GM12878 (cell line): ENCODE measurements around the gene BCAN. TPM values are rescaled to one million over a fixed set of nuclear protein-coding genes. Genes with fewer than 3 reads are reported as not detected.

Experiments
- ATAC-seq: fragments of 200-7000 bp; cut with Tn5 transposase; 3 replicates; pipeline ENCODE4 v1.9.1; 2020; ENCODE audit warnings: mild to moderate bottlenecking, moderate library complexity
- BruUV-seq: library from RNA; stranded (reverse); fragments of 400-500 nt; replicated peaks from 2 replicates; lab custom pipeline; 2021; lab: Mats Ljungman, UMichigan
- CTCF ChIA-PET: fragments of 300-600 bp; sonication (Branson Sonifier 250); formaldehyde crosslinking; extraction: SDS; loops from one replicate; lab custom pipeline; 2021; ENCODE audit warnings: inconsistent platforms; lab: Yijun Ruan, JAX
- POLR2A ChIA-PET: fragments of 350-600 bp; formaldehyde crosslinking; extraction: SDS; loops from one replicate; lab custom pipeline; 2021; ENCODE audit warnings: inconsistent platforms; lab: Charles Lee
- RAD21 ChIA-PET: fragments of 300-600 bp; sonication (Branson Sonifier 250); formaldehyde crosslinking; loops from one replicate; lab custom pipeline; 2023; ENCODE audit warnings: antibody characterized with exemption; ENCODE audit not compliant: unreplicated experiment; lab: Charles Lee
- SMC1A ChIA-PET: fragments of 300-600 bp; sonication (Branson Sonifier 250); formaldehyde crosslinking; loops from one replicate; lab custom pipeline; 2023; ENCODE audit not compliant: unreplicated experiment, uncharacterized antibody; lab: Charles Lee
- DNase-seq: peaks from one replicate; pipeline ENCODE4 v3.0.0-alpha.2; 2011; ENCODE audit warnings: low read depth, low spot score
- FAIRE-seq: peaks from 3 replicates; lab custom pipeline; 2011; peaks lifted over from hg19 to GRCh38; lab: Jason Lieb, UNC
- H2AFZ ChIP-seq: 2 replicates; pipeline ENCODE4 v1.6.0; 2011; ENCODE audit warnings: low read depth, low read length, control low read depth; ENCODE audit not compliant: control insufficient read depth
- H3K27ac ChIP-seq: 2 replicates; pipeline ENCODE4 v1.5.1; 2011; ENCODE audit warnings: control low read depth; ENCODE audit not compliant: control insufficient read depth, insufficient read depth
- H3K27me3 ChIP-seq, 2 experiments: replicated peaks in 1 of 2; 2 replicates each; pipeline versions ENCODE4 v1.6.0 to v1.6.1; 2011; ENCODE audit warnings: low read length in 1 of 2; ENCODE audit not compliant: control insufficient read depth in 2 of 2, insufficient read depth in 2 of 2
- H3K36me3 ChIP-seq, 2 experiments: 2 replicates each; pipeline ENCODE4 v1.5.1; 2011; ENCODE audit warnings: low read length in 1 of 2; ENCODE audit not compliant: control insufficient read depth in 2 of 2, insufficient read depth in 2 of 2
- H3K4me1 ChIP-seq: 2 replicates; pipeline ENCODE4 v1.6.1; 2011; ENCODE audit warnings: mild to moderate bottlenecking, low read length, moderate library complexity, mixed read lengths; ENCODE audit not compliant: control insufficient read depth, insufficient read depth
- H3K4me2 ChIP-seq: 2 replicates; pipeline ENCODE4 v1.6.0; 2011; ENCODE audit warnings: control low read depth; ENCODE audit not compliant: control insufficient read depth, insufficient read depth
- H3K4me3 ChIP-seq: fragments of 200-600 bp; sonication (generic); 2 replicates; pipeline ENCODE4 v1.5.1; 2016
- H3K79me2 ChIP-seq: 2 replicates; pipeline ENCODE4 v1.6.0; 2011; ENCODE audit warnings: low read length; ENCODE audit not compliant: control insufficient read depth, insufficient read depth
- H3K9ac ChIP-seq: 2 replicates; pipeline ENCODE4 v1.8.0; 2011; ENCODE audit warnings: low read length, control low read depth, mixed read lengths; ENCODE audit not compliant: control insufficient read depth, insufficient read depth
- H3K9me3 ChIP-seq: replicated peaks from 3 replicates; pipeline ENCODE4 v1.5.1; 2011; ENCODE audit warnings: mild to moderate bottlenecking, low read length; ENCODE audit not compliant: control insufficient read depth, insufficient read depth
- H4K20me1 ChIP-seq: 2 replicates; pipeline ENCODE4 v1.6.0; 2011; ENCODE audit not compliant: control insufficient read depth, insufficient read depth
- BCLAF1 ChIP-seq: fragments of 450-650 bp; IDR thresholded peaks from 2 replicates; pipeline ENCODE4 v1.6.1; 2017; ENCODE audit warnings: antibody characterized with exemption, mild to moderate bottlenecking, moderate library complexity
- GABPA ChIP-seq: IDR thresholded peaks from 2 replicates; pipeline ENCODE4 v1.6.1; 2014; ENCODE audit warnings: antibody characterized with exemption, low read depth, mild to moderate bottlenecking, inconsistent platforms
- IKZF2 ChIP-seq, 2 experiments: fragments of 450-650 bp; IDR thresholded peaks; 2 replicates each; pipeline ENCODE4 v1.6.1; 2017; ENCODE audit warnings: mild to moderate bottlenecking in 2 of 2, moderate library complexity in 2 of 2
- KLF5 ChIP-seq: fragments of 450-650 bp; IDR thresholded peaks from 2 replicates; pipeline ENCODE4 v1.6.1; 2014; ENCODE audit warnings: mild to moderate bottlenecking; ENCODE audit not compliant: partially characterized antibody
- RUNX3 ChIP-seq: IDR thresholded peaks from 2 replicates; pipeline ENCODE4 v1.6.1; 2012; ENCODE audit warnings: low read length, inconsistent platforms
- SIX5 ChIP-seq: IDR thresholded peaks from 2 replicates; pipeline ENCODE4 v1.6.1; 2011; ENCODE audit warnings: mild to moderate bottlenecking, low read depth, low read length, moderate library complexity; ENCODE audit not compliant: severe bottlenecking
- SPI1 ChIP-seq: IDR thresholded peaks from 2 replicates; pipeline ENCODE4 v1.6.1; 2011; ENCODE audit warnings: low read depth, mild to moderate bottlenecking, low read length, moderate library complexity, borderline replicate concordance; ENCODE audit not compliant: insufficient read depth
- SRF ChIP-seq, 2 experiments: IDR thresholded peaks; 2 replicates each; pipeline ENCODE4 v1.6.1; 2011; ENCODE audit warnings: low read depth in 2 of 2, low read length in 2 of 2, mild to moderate bottlenecking in 1 of 2, moderate library complexity in 1 of 2
- ZNF274 ChIP-seq: IDR thresholded peaks from one replicate; pipeline ENCODE4 v1.8.0; 2011; ENCODE audit not compliant: insufficient read length, insufficient read depth
- ZNF384 ChIP-seq: IDR thresholded peaks from 2 replicates; pipeline ENCODE4 v1.6.1; 2012; ENCODE audit warnings: low read depth, mild to moderate bottlenecking, low read length, improper control_type of control experiment, borderline replicate concordance
- ZZZ3 ChIP-seq: IDR thresholded peaks from 2 replicates; pipeline ENCODE4 v1.6.1; 2011; ENCODE audit warnings: low read depth; ENCODE audit not compliant: control insufficient read depth, insufficient read length
- WGBS: methylation state at CpG from one replicate; pipeline ENCODE4 v1.1.6; 2016; ENCODE audit warnings: low lambda C conversion rate; ENCODE audit not compliant: insufficient replicate concordance, insufficient coverage; ENCODE audit errors: missing lambda C conversion rate; 5-methylcytosine and 5-hydroxymethylcytosine counted together
- in situ Hi-C: fragments of 300-500 bp; cut with MboI; formaldehyde crosslinking; loops from 9 replicates; pipeline ENCODE4 v1.14.3; 2018; ENCODE audit warnings: mixed read lengths
- intact Hi-C: fragments of 100-400 bp; cut with micrococcal nuclease; formaldehyde crosslinking; loops from one replicate; pipeline ENCODE4 v1.14.2; 2022; ENCODE audit not compliant: unreplicated experiment
- polyA plus RNA-seq, 11 experiments: library from polyadenylated mRNA; depleted of rRNA in 4 of 11; unstranded in 6 of 11; stranded (reverse) in 5 of 11; fragments of >200 nt; fragmentation: Nextera tagmentation in 4 of 11; fragmentation: Illumina TruSeq in 1 of 11; extraction: Ambion mirVana in 4 of 11; extraction: Trizol in 1 of 11; gene quantifications; 1 replicate in 1 of 11; 2 replicates in 10 of 11; pipeline versions ENCODE4 v1.2.1 to v1.2.3, GENCODE V29; 2011 to 2016; ENCODE audit warnings: inconsistent platforms in 2 of 11, missing spikeins in 2 of 11, low read depth in 1 of 11
- total RNA-seq, 4 experiments: library from RNA; depleted of rRNA in 3 of 4; stranded (reverse); fragments of >200 nt in 3 of 4; fragmentation: Illumina TruSeq in 1 of 4; extraction: Trizol in 1 of 4; gene quantifications; 2 replicates each; pipeline versions ENCODE4 v1.2.1 to v1.2.3, GENCODE V29; 2013 to 2021

Gene BCAN
- total and polyA plus RNA-seq, 10 of the 15 experiments (the other 5 are each of a cell fraction or from before 2014, with no cell fraction given) = 0.05 to 1.3 (median 0.18) TPM; not detected in 1

GRCh38 chr1:156643049-156643777 is 1.3 kb downstream of the BCAN start:
- no peak for FAIRE-seq
- POLR2A ChIA-PET = interaction anchor here (0.5 to 1.4 kb wide), 4 partner anchors 15 to 22 kb away, joined by 3 to 5 read pairs (median 4); no protein-coding TSS in a partner anchor

GRCh38 chr1:156643778-156644092 is 1.8 kb downstream of the BCAN start:
- RAD21 ChIA-PET = interaction anchor here (0.8 to 1.5 kb wide), 3 partner anchors 16 to 81 kb away, joined by 3 read pairs; no protein-coding TSS in a partner anchor
- SMC1A ChIA-PET = interaction anchor here (0.6 to 2.5 kb wide), 6 partner anchors 9 to 197 kb away, joined by 3 to 8 read pairs (median 3); no protein-coding TSS in a partner anchor
- Histone ChIP-seq H3K79me2 (no peaks in the 10 kb centered on the region), H3K27ac (no peak overlapping the region), H4K20me1 (no peaks in the 10 kb centered on the region), H3K4me3 (no peak overlapping the region), H2AFZ (no peak overlapping the region), H3K4me2 (no peak overlapping the region), H3K9me3 (no peaks in the 10 kb centered on the region), H3K9ac (no peak overlapping the region), H3K4me1 (peaks cover 8% of the 10 kb centered on the region), H3K27me3 (peaks cover 0 to 2% of the 10 kb centered on the region in 2 experiments; a peak in 3 of 4 replicates), H3K36me3 (no peaks in the 10 kb centered on the region)
- POLR2A ChIA-PET = interaction anchor here (0.6 to 1.4 kb wide), 3 partner anchors 12 to 22 kb away, joined by 3 to 4 read pairs (median 3); no protein-coding TSS in a partner anchor
- peak; percentile 58 for TF ChIP-seq RUNX3
- no peak for TF ChIP-seq BCLAF1
- TF ChIP-seq SRF (IDR thresholded peaks at IDR 0.05; ENCODE audit: low read depth in 2 of 2, low read length in 2 of 2) = no peak
- 0 out of 4 replicates have a peak, but pooled peaks of 1 of the 2 experiments have one; percentile 14 for TF ChIP-seq IKZF2 (IDR thresholded peaks at IDR 0.05)
- TF ChIP-seq KLF5 = no peak
- peak; percentile 89; the same call in 1 of the 2 replicates for TF ChIP-seq SPI1
- no peak for TF ChIP-seq SIX5
- no peak for TF ChIP-seq ZNF274
- TF ChIP-seq GABPA = peak; percentile 50; the same call in 1 of the 2 replicates
- ATAC-seq (peak; percentile 81), DNase-seq (no peak), FAIRE-seq (peak; percentile 35)
- intact Hi-C loops (no loop called here), in situ Hi-C loops (no loop called here)
- BruUV-seq = no TSS peak
- WGBS = 25% methylated on average over 7 of the region's 7 CpGs
- CTCF ChIA-PET = interaction anchor here (0.8 to 4.2 kb wide), 10 partner anchors 11 to 258 kb away, joined by 3 to 26 read pairs (median 3); no protein-coding TSS in a partner anchor

More at GRCh38 chr1:156643049-156643777, 1.3 kb downstream of the BCAN start:
- Histone ChIP-seq H3K27ac (no peak overlapping the region), H3K4me1 (peaks cover 8% of the 10 kb centered on the region), H3K27me3 (peaks cover 0 to 2% of the 10 kb centered on the region in 2 experiments; a peak in 3 of 4 replicates), H3K79me2 (no peaks in the 10 kb centered on the region), H4K20me1 (no peaks in the 10 kb centered on the region), H3K4me3 (no peak overlapping the region), H2AFZ (no peak overlapping the region), H3K9me3 (no peaks in the 10 kb centered on the region), H3K36me3 (no peaks in the 10 kb centered on the region), H3K9ac (no peak overlapping the region), H3K4me2 (no peak overlapping the region)
- ChIA-PET SMC1A (interaction anchor here (0.6 to 2.5 kb wide), 6 partner anchors 9 to 196 kb away, joined by 3 to 8 read pairs (median 3); no protein-coding TSS in a partner anchor), CTCF (interaction anchor here (0.8 to 4.2 kb wide), 10 partner anchors 12 to 258 kb away, joined by 3 to 26 read pairs (median 3); no protein-coding TSS in a partner anchor), RAD21 (interaction anchor here (0.8 to 1.5 kb wide), 3 partner anchors 16 to 82 kb away, joined by 3 read pairs; no protein-coding TSS in a partner anchor)
- intact Hi-C loops (no loop called here), in situ Hi-C loops (no loop called here)
- no peak for DNase-seq
- WGBS = 44% methylated on average over 6 of the region's 7 CpGs
- BruUV-seq = no TSS peak
- TF ChIP-seq ZZZ3 = peak; percentile 58
- no peak for TF ChIP-seq ZNF384
- ATAC-seq = no peak
